KOPT-K1 (cell line): ENCODE measurements around the gene ALK.

Experiments used
- H3K27ac ChIP-seq: fragments of 200-600 bp; sonication (generic); 2 replicates; pipeline ENCODE4 v1.5.1; 2016; ENCODE audit warnings: antibody characterized with exemption, mild to moderate bottlenecking, low read depth, low read length; ENCODE audit not compliant: poor library complexity, severe bottlenecking
- H3K36me3 ChIP-seq: fragments of 200-600 bp; sonication (generic); 2 replicates; pipeline ENCODE4 v1.5.1; 2017; ENCODE audit warnings: antibody characterized with exemption, mild to moderate bottlenecking, low read length, moderate library complexity; ENCODE audit not compliant: insufficient read depth
- H3K9me3 ChIP-seq: fragments of 200-600 bp; sonication (generic); 2 replicates; pipeline ENCODE4 v1.5.1; 2017; ENCODE audit warnings: antibody characterized with exemption, low read length, mild to moderate bottlenecking; ENCODE audit not compliant: insufficient read depth, poor library complexity, severe bottlenecking

Gene ALK

GRCh38 chr2:29509878-29510277 lies 411.5 kb downstream of the ALK start:
- H3K27ac ChIP-seq: no peak overlapping the region
- no peaks in the 10 kb centered on the region for H3K9me3 ChIP-seq
- no peaks in the 10 kb centered on the region for H3K36me3 ChIP-seq

GRCh38 chr2:29509397-29509796 lies 412.0 kb downstream of the ALK start:
- Histone ChIP-seq H3K27ac (no peak overlapping the region), H3K9me3 (no peaks in the 10 kb centered on the region), H3K36me3 (no peaks in the 10 kb centered on the region)

- Histone ChIP-seq H3K9me3 (no peaks in the 10 kb centered on the region), H3K36me3 (no peaks in the 10 kb centered on the region), H3K27ac (no peak overlapping the region)
Measured at GRCh38 chr2:29504746-29505145, 416.6 kb downstream of the ALK start.

- H3K27ac ChIP-seq: no peak overlapping the region
- no peaks in the 10 kb centered on the region for H3K9me3 ChIP-seq
- no peaks in the 10 kb centered on the region for H3K36me3 ChIP-seq
Measured at GRCh38 chr2:29502460-29502911, 418.9 kb downstream of the ALK start.

DNA sequence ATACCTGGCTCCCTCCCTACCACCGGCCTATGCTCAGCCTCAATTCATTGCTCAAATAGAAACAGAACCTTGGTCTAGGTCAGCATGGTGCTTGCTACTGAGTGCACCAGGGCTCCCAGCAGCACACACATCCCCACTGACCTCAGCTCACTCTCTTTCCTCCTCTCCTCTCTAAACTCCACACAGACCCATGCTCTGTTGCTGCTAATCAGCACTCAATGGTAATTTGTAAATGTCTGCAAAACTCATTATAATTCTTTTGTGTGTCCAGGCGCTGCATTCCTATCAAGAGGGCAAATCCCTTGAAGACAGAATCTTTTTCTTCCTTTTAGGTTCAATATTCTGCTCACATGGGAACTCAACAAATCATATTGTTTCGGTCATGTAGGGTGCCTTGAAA lies 424.0 kb downstream of the ALK start:
- Histone ChIP-seq H3K9me3 (no peaks in the 10 kb centered on the region), H3K27ac (no peak overlapping the region), H3K36me3 (no peaks in the 10 kb centered on the region)

GRCh38 chr2:29496198-29496597 lies 425.2 kb downstream of the ALK start:
- Histone ChIP-seq H3K27ac (no peak overlapping the region), H3K9me3 (no peaks in the 10 kb centered on the region), H3K36me3 (no peaks in the 10 kb centered on the region)

GRCh38 chr2:29495536-29496060 lies 425.8 kb downstream of the ALK start:
- Histone ChIP-seq H3K36me3 (no peaks in the 10 kb centered on the region), H3K9me3 (no peaks in the 10 kb centered on the region), H3K27ac (no peak overlapping the region)

- no peak overlapping the region for H3K27ac ChIP-seq
- no peaks in the 10 kb centered on the region for H3K36me3 ChIP-seq
- H3K9me3 ChIP-seq: no peaks in the 10 kb centered on the region
Measured at GRCh38 chr2:29495068-29495467, 426.3 kb downstream of the ALK start.

- H3K36me3 ChIP-seq: no peaks in the 10 kb centered on the region
- H3K9me3 ChIP-seq: no peaks in the 10 kb centered on the region
- H3K27ac ChIP-seq: no peak overlapping the region
Measured at GRCh38 chr2:29492701-29493100, 428.7 kb downstream of the ALK start.

DNA sequence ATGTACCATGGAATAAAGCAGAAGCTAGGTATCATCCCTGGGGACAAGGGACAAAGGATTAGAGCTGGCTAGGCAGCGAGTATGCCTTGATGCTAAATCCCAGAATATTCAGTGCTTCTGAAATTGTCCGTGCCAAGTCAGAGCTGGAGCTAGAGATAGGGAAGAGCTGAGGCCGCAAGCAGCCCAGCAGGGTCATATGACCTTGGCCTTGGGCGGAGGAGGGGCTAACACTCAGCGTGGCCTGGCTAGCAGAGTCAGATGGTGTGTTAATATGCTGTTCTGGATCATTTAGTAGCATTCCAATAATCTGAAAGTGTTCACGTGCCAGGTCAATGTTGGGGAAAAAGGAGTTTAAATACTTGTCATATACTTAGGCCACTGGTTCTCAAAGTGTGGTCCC lies 431.3 kb downstream of the ALK start:
- Histone ChIP-seq H3K36me3 (no peaks in the 10 kb centered on the region), H3K9me3 (peaks cover 5% of the 10 kb centered on the region), H3K27ac (no peak overlapping the region)

- Histone ChIP-seq H3K36me3 (no peaks in the 10 kb centered on the region), H3K27ac (no peak overlapping the region), H3K9me3 (peaks cover 5% of the 10 kb centered on the region)
Measured at GRCh38 chr2:29489568-29489967, 431.8 kb downstream of the ALK start.

GRCh38 chr2:29487967-29488555 lies 433.3 kb downstream of the ALK start:
- Histone ChIP-seq H3K27ac (no peak overlapping the region), H3K36me3 (no peaks in the 10 kb centered on the region), H3K9me3 (peaks cover 5% of the 10 kb centered on the region)

- Histone ChIP-seq H3K27ac (no peak overlapping the region), H3K9me3 (peaks cover 5% of the 10 kb centered on the region), H3K36me3 (no peaks in the 10 kb centered on the region)
Measured at GRCh38 chr2:29485631-29486030, 435.8 kb downstream of the ALK start.

GRCh38 chr2:29485117-29485516 lies 436.3 kb downstream of the ALK start:
- Histone ChIP-seq H3K27ac (no peak overlapping the region), H3K36me3 (no peaks in the 10 kb centered on the region), H3K9me3 (peaks cover 5% of the 10 kb centered on the region)

GRCh38 chr2:29482867-29483266 lies 438.5 kb downstream of the ALK start:
- no peak overlapping the region for H3K27ac ChIP-seq
- H3K9me3 ChIP-seq: peaks cover 5% of the 10 kb centered on the region

GRCh38 chr2:29482348-29482747 lies 439.0 kb downstream of the ALK start:
- Histone ChIP-seq H3K36me3 (no peaks in the 10 kb centered on the region), H3K27ac (no peak overlapping the region)

More at GRCh38 chr2:29482867-29483266, 438.5 kb downstream of the ALK start:
- no peaks in the 10 kb centered on the region for H3K36me3 ChIP-seq

More at GRCh38 chr2:29482348-29482747, 439.0 kb downstream of the ALK start:
- peaks cover 5% of the 10 kb centered on the region for H3K9me3 ChIP-seq
